GM12878 (cell line): ENCODE results near the gene PRKCD. TPM values are rescaled to one million over a fixed set of nuclear protein-coding genes. Genes with fewer than 3 reads are reported as not detected.

Experiments
- ATAC-seq: fragments of 200-7000 bp; cut with Tn5 transposase; 3 replicates; pipeline ENCODE4 v1.9.1; 2020; ENCODE audit warnings: mild to moderate bottlenecking, moderate library complexity
- BruUV-seq: library from RNA; stranded (reverse); fragments of 400-500 nt; replicated peaks from 2 replicates; lab custom pipeline; 2021; lab: Mats Ljungman, UMichigan
- CTCF ChIA-PET: fragments of 300-600 bp; sonication (Branson Sonifier 250); formaldehyde crosslinking; extraction: SDS; loops from one replicate; lab custom pipeline; 2021; ENCODE audit warnings: inconsistent platforms; lab: Yijun Ruan, JAX
- POLR2A ChIA-PET: fragments of 350-600 bp; formaldehyde crosslinking; extraction: SDS; loops from one replicate; lab custom pipeline; 2021; ENCODE audit warnings: inconsistent platforms; lab: Charles Lee
- RAD21 ChIA-PET: fragments of 300-600 bp; sonication (Branson Sonifier 250); formaldehyde crosslinking; loops from one replicate; lab custom pipeline; 2023; ENCODE audit warnings: antibody characterized with exemption; ENCODE audit not compliant: unreplicated experiment; lab: Charles Lee
- SMC1A ChIA-PET: fragments of 300-600 bp; sonication (Branson Sonifier 250); formaldehyde crosslinking; loops from one replicate; lab custom pipeline; 2023; ENCODE audit not compliant: unreplicated experiment, uncharacterized antibody; lab: Charles Lee
- DNase-seq: peaks from one replicate; pipeline ENCODE4 v3.0.0-alpha.2; 2011; ENCODE audit warnings: low read depth, low spot score
- FAIRE-seq: peaks from 3 replicates; lab custom pipeline; 2011; peaks lifted over from hg19 to GRCh38; lab: Jason Lieb, UNC
- H2AFZ ChIP-seq: 2 replicates; pipeline ENCODE4 v1.6.0; 2011; ENCODE audit warnings: low read depth, low read length, control low read depth; ENCODE audit not compliant: control insufficient read depth
- H3K27ac ChIP-seq: 2 replicates; pipeline ENCODE4 v1.5.1; 2011; ENCODE audit warnings: control low read depth; ENCODE audit not compliant: control insufficient read depth, insufficient read depth
- H3K27me3 ChIP-seq, 2 experiments: replicated peaks in 1 of 2; 2 replicates each; pipeline versions ENCODE4 v1.6.0 to v1.6.1; 2011; ENCODE audit warnings: low read length in 1 of 2; ENCODE audit not compliant: control insufficient read depth in 2 of 2, insufficient read depth in 2 of 2
- H3K36me3 ChIP-seq, 2 experiments: 2 replicates each; pipeline ENCODE4 v1.5.1; 2011; ENCODE audit warnings: low read length in 1 of 2; ENCODE audit not compliant: control insufficient read depth in 2 of 2, insufficient read depth in 2 of 2
- H3K4me1 ChIP-seq: 2 replicates; pipeline ENCODE4 v1.6.1; 2011; ENCODE audit warnings: mild to moderate bottlenecking, low read length, moderate library complexity, mixed read lengths; ENCODE audit not compliant: control insufficient read depth, insufficient read depth
- H3K4me2 ChIP-seq: 2 replicates; pipeline ENCODE4 v1.6.0; 2011; ENCODE audit warnings: control low read depth; ENCODE audit not compliant: control insufficient read depth, insufficient read depth
- H3K4me3 ChIP-seq: fragments of 200-600 bp; sonication (generic); 2 replicates; pipeline ENCODE4 v1.5.1; 2016
- H3K79me2 ChIP-seq: 2 replicates; pipeline ENCODE4 v1.6.0; 2011; ENCODE audit warnings: low read length; ENCODE audit not compliant: control insufficient read depth, insufficient read depth
- H3K9ac ChIP-seq: 2 replicates; pipeline ENCODE4 v1.8.0; 2011; ENCODE audit warnings: low read length, control low read depth, mixed read lengths; ENCODE audit not compliant: control insufficient read depth, insufficient read depth
- H3K9me3 ChIP-seq: replicated peaks from 3 replicates; pipeline ENCODE4 v1.5.1; 2011; ENCODE audit warnings: mild to moderate bottlenecking, low read length; ENCODE audit not compliant: control insufficient read depth, insufficient read depth
- H4K20me1 ChIP-seq: 2 replicates; pipeline ENCODE4 v1.6.0; 2011; ENCODE audit not compliant: control insufficient read depth, insufficient read depth
- CTCF ChIP-seq, 3 experiments: IDR thresholded peaks in 2 of 3; conservative IDR thresholded peaks in 1 of 3; 2 replicates each; pipeline ENCODE4 v1.5.1; 2011; ENCODE audit warnings: low read depth in 3 of 3, low read length in 3 of 3, mild to moderate bottlenecking in 3 of 3, control low read depth in 2 of 3, moderate library complexity in 2 of 3, inconsistent platforms in 1 of 3, mixed read lengths in 1 of 3; ENCODE audit not compliant: control insufficient read depth in 2 of 3, insufficient read depth in 1 of 3; ENCODE audit errors: extremely low read depth in 1 of 3
- E2F8 ChIP-seq: fragments of 450-650 bp; IDR thresholded peaks from 2 replicates; pipeline ENCODE4 v1.6.1; 2018; ENCODE audit warnings: mild to moderate bottlenecking, low read depth, moderate library complexity; ENCODE audit not compliant: partially characterized antibody
- IKZF2 ChIP-seq, 2 experiments: fragments of 450-650 bp; IDR thresholded peaks; 2 replicates each; pipeline ENCODE4 v1.6.1; 2017; ENCODE audit warnings: mild to moderate bottlenecking in 2 of 2, moderate library complexity in 2 of 2
- MEF2B ChIP-seq: fragments of 450-650 bp; IDR thresholded peaks from 2 replicates; pipeline ENCODE4 v1.6.1; 2018; ENCODE audit warnings: mild to moderate bottlenecking, moderate library complexity; ENCODE audit not compliant: partially characterized antibody, poor library complexity, severe bottlenecking
- NFIC ChIP-seq: IDR thresholded peaks from 2 replicates; pipeline ENCODE4 v1.6.1; 2012; ENCODE audit warnings: low read depth, mild to moderate bottlenecking, inconsistent platforms, low read length, moderate library complexity
- NR2F1 ChIP-seq: fragments of 450-650 bp; conservative IDR thresholded peaks from 2 replicates; pipeline ENCODE4 v1.6.1; 2017; ENCODE audit warnings: mild to moderate bottlenecking
- ZBTB11 ChIP-seq: fragments of 450-650 bp; formaldehyde crosslinking; IDR thresholded peaks from 2 replicates; pipeline ENCODE4 v1.5.0; 2022; ENCODE audit warnings: mild to moderate bottlenecking, missing genetic modification characterization
- WGBS: methylation state at CpG from one replicate; pipeline ENCODE4 v1.1.6; 2016; ENCODE audit warnings: low lambda C conversion rate; ENCODE audit not compliant: insufficient replicate concordance, insufficient coverage; ENCODE audit errors: missing lambda C conversion rate; 5-methylcytosine and 5-hydroxymethylcytosine counted together
- in situ Hi-C: fragments of 300-500 bp; cut with MboI; formaldehyde crosslinking; loops from 9 replicates; pipeline ENCODE4 v1.14.3; 2018; ENCODE audit warnings: mixed read lengths
- intact Hi-C: fragments of 100-400 bp; cut with micrococcal nuclease; formaldehyde crosslinking; loops from one replicate; pipeline ENCODE4 v1.14.2; 2022; ENCODE audit not compliant: unreplicated experiment
- polyA plus RNA-seq, 11 experiments: library from polyadenylated mRNA; depleted of rRNA in 4 of 11; unstranded in 6 of 11; stranded (reverse) in 5 of 11; fragments of >200 nt; fragmentation: Nextera tagmentation in 4 of 11; fragmentation: Illumina TruSeq in 1 of 11; extraction: Ambion mirVana in 4 of 11; extraction: Trizol in 1 of 11; gene quantifications; 1 replicate in 1 of 11; 2 replicates in 10 of 11; pipeline versions ENCODE4 v1.2.1 to v1.2.3, GENCODE V29; 2011 to 2016; ENCODE audit warnings: inconsistent platforms in 2 of 11, missing spikeins in 2 of 11, low read depth in 1 of 11
- total RNA-seq, 4 experiments: library from RNA; depleted of rRNA in 3 of 4; stranded (reverse); fragments of >200 nt in 3 of 4; fragmentation: Illumina TruSeq in 1 of 4; extraction: Trizol in 1 of 4; gene quantifications; 2 replicates each; pipeline versions ENCODE4 v1.2.1 to v1.2.3, GENCODE V29; 2013 to 2021

PRKCD gene
- total and polyA plus RNA-seq, 10 of the 15 experiments (the other 5 are each of a cell fraction or from before 2014, with no cell fraction given), result 10.0 to 114 (median 42.4) TPM

- peak; percentile 53; the same call in 1 of the 2 replicates for TF ChIP-seq NR2F1
- TF ChIP-seq IKZF2 (IDR thresholded peaks at IDR 0.05), result peak; percentile 56 to 64; a peak in 3 of 4 replicates
- no peak for TF ChIP-seq NFIC
Measured at GRCh38 chr3:53162672-53163443, 1.8 kb downstream of the PRKCD start (continued).

- WGBS, result 56% methylated on average over 6 of the region's 6 CpGs
- no peak for ATAC-seq
- FAIRE-seq, result no peak
- Histone ChIP-seq H3K27ac (no peak overlapping the region; the same call in none of the 2 replicates), H3K4me3 (peak overlapping the region; percentile 97), H3K36me3 (peaks cover 5 to 8% of the 10 kb centered on the region in 2 experiments), H3K27me3 (no peaks in the 10 kb centered on the region), H3K79me2 (peaks cover 87% of the 10 kb centered on the region), H4K20me1 (peaks cover 17% of the 10 kb centered on the region), H2AFZ (no peak overlapping the region), H3K9me3 (no peaks in the 10 kb centered on the region), H3K9ac (peak overlapping the region; percentile 29; the same call in 1 of the 2 replicates), H3K4me1 (peaks cover 66% of the 10 kb centered on the region), H3K4me2 (peak overlapping the region; percentile 97)
- no peak for TF ChIP-seq E2F8
- TF ChIP-seq MEF2B, result peak; percentile 0
- TF ChIP-seq ZBTB11 (CRISPR knock-in tag), result no peak
- no peak for TF ChIP-seq CTCF (IDR thresholded peaks at IDR 0.05 in 2 of 3, conservative IDR thresholded peaks at IDR 0.05 in 1 of 3; ENCODE audit: control insufficient read depth in 2 of 3, extremely low read depth in 1 of 3, insufficient read depth in 1 of 3, low read depth in 3 of 3, low read length in 3 of 3)
- POLR2A ChIA-PET, result interaction anchor here (0.6 to 2.0 kb wide), 7 partner anchors 9 to 83 kb away, joined by 3 to 13 read pairs (median 4); no protein-coding TSS in a partner anchor
- SMC1A ChIA-PET, result interaction anchor here (0.8 to 3.2 kb wide), 12 partner anchors 10 to 61 kb away, joined by 3 to 21 read pairs (median 5); no protein-coding TSS in a partner anchor
- intact Hi-C loops (loop anchor here (1.0 to 5.0 kb wide), 3 partner anchors 17 to 626 kb away; partner anchors contain the start of gene UQCC5), in situ Hi-C loops (no loop called here)
- CTCF ChIA-PET, result interaction anchor here (0.6 to 11.6 kb wide), 8 partner anchors 16 to 749 kb away, joined by 3 to 125 read pairs (median 4); no protein-coding TSS in a partner anchor
- no peak for DNase-seq
- RAD21 ChIA-PET, result interaction anchor here (1.0 to 2.8 kb wide), 9 partner anchors 16 to 55 kb away, joined by 3 to 11 read pairs (median 6); no protein-coding TSS in a partner anchor
- TSS peak; percentile 71 for BruUV-seq
Measured at GRCh38 chr3:53163444-53164387, 2.7 kb downstream of the PRKCD start.
